ENCODE measurements around the gene KLRF2. TPM values are rescaled to one million over a fixed set of nuclear protein-coding genes. Genes with fewer than 3 reads are reported as not detected.
"Not testable (repeated sequence)": the region's sequence is repeated elsewhere in the genome, so short reads cannot be mapped to it uniquely, and the experiment has no call there.

Gene KLRF2
- total RNA-seq, 1 experiment from 2014 or later, result not detected

- DNase-seq, result no peak
- CTCF ChIA-PET, result no interaction called here
- H3K4me3 Mint-ChIP-seq (ENCODE audit: low read depth, unreplicated experiment), result no peak overlapping the region
These were observed 8.5 kb upstream of the KLRF2 start for GRCh38 chr12:9872742-9873141.

GRCh38 chr12:9876120-9876519 lies 5.2 kb upstream of the KLRF2 start:
- H3K4me3 Mint-ChIP-seq (ENCODE audit: low read depth, unreplicated experiment); DNase-seq; H3K27ac Mint-ChIP-seq (ENCODE audit: unreplicated experiment); H3K27me3 Mint-ChIP-seq (ENCODE audit: unreplicated experiment); H3K4me1 Mint-ChIP-seq (ENCODE audit: low read depth, unreplicated experiment); H3K9me3 Mint-ChIP-seq (ENCODE audit: low read depth, unreplicated experiment); BruUV-seq (replicated peaks); intact Hi-C loops (cut with micrococcal nuclease; ENCODE audit: unreplicated experiment); H3K36me3 Mint-ChIP-seq (ENCODE audit: insufficient read depth, unreplicated experiment): not testable (repeated sequence)
- CTCF ChIA-PET, result interaction anchor here (0.6 kb wide), 1 partner anchor 16 kb away, joined by 6 read pairs; no protein-coding TSS in a partner anchor

More at GRCh38 chr12:9872742-9873141, 8.5 kb upstream of the KLRF2 start:
- Mint-ChIP-seq H3K4me1 (ENCODE audit: low read depth, unreplicated experiment) (peaks cover 8% of the 10 kb centered on the region), H3K9me3 (ENCODE audit: low read depth, unreplicated experiment) (no peaks in the 10 kb centered on the region), H3K27me3 (ENCODE audit: unreplicated experiment) (no peaks in the 10 kb centered on the region), H3K36me3 (ENCODE audit: insufficient read depth, unreplicated experiment) (no peaks in the 10 kb centered on the region), H3K27ac (ENCODE audit: unreplicated experiment) (no peak overlapping the region)
- BruUV-seq (replicated peaks), result no TSS peak
- intact Hi-C loops (cut with micrococcal nuclease; ENCODE audit: unreplicated experiment), result no loop called here
- TF ChIP-seq CTCF (IDR thresholded peaks at IDR 0.05; ENCODE audit: unreplicated experiment), result no peak

- H3K4me3 Mint-ChIP-seq (ENCODE audit: low read depth, unreplicated experiment), result no peak overlapping the region
- CTCF ChIA-PET, result no interaction called here
- no TSS peak for BruUV-seq (replicated peaks)
These were observed 684 bp upstream of the KLRF2 start for GRCh38 chr12:9880532-9881078.

GRCh38 chr12:9881988-9882387 lies 699 bp downstream of the KLRF2 start:
- CTCF ChIA-PET, result no interaction called here
- H3K4me3 Mint-ChIP-seq (ENCODE audit: low read depth, unreplicated experiment), result no peak overlapping the region
- DNase-seq, result no peak
- TF ChIP-seq CTCF (IDR thresholded peaks at IDR 0.05; ENCODE audit: unreplicated experiment), result no peak
- intact Hi-C loops (cut with micrococcal nuclease; ENCODE audit: unreplicated experiment), result no loop called here
- H3K36me3 Mint-ChIP-seq (ENCODE audit: insufficient read depth, unreplicated experiment), result no peaks in the 10 kb centered on the region
- H3K27ac Mint-ChIP-seq (ENCODE audit: unreplicated experiment), result no peak overlapping the region
- no peaks in the 10 kb centered on the region for H3K9me3 Mint-ChIP-seq (ENCODE audit: low read depth, unreplicated experiment)
- BruUV-seq (replicated peaks), result no TSS peak
- H3K27me3 Mint-ChIP-seq (ENCODE audit: unreplicated experiment), result no peaks in the 10 kb centered on the region
- no peaks in the 10 kb centered on the region for H3K4me1 Mint-ChIP-seq (ENCODE audit: low read depth, unreplicated experiment)

More at GRCh38 chr12:9880532-9881078, 684 bp upstream of the KLRF2 start:
- Mint-ChIP-seq H3K4me1 (ENCODE audit: low read depth, unreplicated experiment) (no peaks in the 10 kb centered on the region), H3K27ac (ENCODE audit: unreplicated experiment) (no peak overlapping the region), H3K36me3 (ENCODE audit: insufficient read depth, unreplicated experiment) (no peaks in the 10 kb centered on the region), H3K9me3 (ENCODE audit: low read depth, unreplicated experiment) (no peaks in the 10 kb centered on the region), H3K27me3 (ENCODE audit: unreplicated experiment) (no peaks in the 10 kb centered on the region)
- no peak for DNase-seq
- intact Hi-C loops (cut with micrococcal nuclease; ENCODE audit: unreplicated experiment), result no loop called here
- TF ChIP-seq CTCF (IDR thresholded peaks at IDR 0.05; ENCODE audit: unreplicated experiment), result no peak

- no TSS peak for BruUV-seq (replicated peaks)
These were observed 1.9 kb downstream of the KLRF2 start for GRCh38 chr12:9883175-9883574.

More at GRCh38 chr12:9883175-9883574, 1.9 kb downstream of the KLRF2 start:
- intact Hi-C loops (cut with micrococcal nuclease; ENCODE audit: unreplicated experiment), result no loop called here
- DNase-seq, result no peak
- no peaks in the 10 kb centered on the region for H3K36me3 Mint-ChIP-seq (ENCODE audit: insufficient read depth, unreplicated experiment)
- H3K4me1 Mint-ChIP-seq (ENCODE audit: low read depth, unreplicated experiment), result no peaks in the 10 kb centered on the region
- TF ChIP-seq CTCF (IDR thresholded peaks at IDR 0.05; ENCODE audit: unreplicated experiment), result no peak
- H3K4me3 Mint-ChIP-seq (ENCODE audit: low read depth, unreplicated experiment), result no peak overlapping the region
- no peaks in the 10 kb centered on the region for H3K27me3 Mint-ChIP-seq (ENCODE audit: unreplicated experiment)
- H3K9me3 Mint-ChIP-seq (ENCODE audit: low read depth, unreplicated experiment), result no peaks in the 10 kb centered on the region
- no peak overlapping the region for H3K27ac Mint-ChIP-seq (ENCODE audit: unreplicated experiment)
- CTCF ChIA-PET, result no interaction called here

Data from Calu3 (cell line).